NCI-H526 (cell line): ENCODE results near the gene MEX3A.
"Not testable (repeated sequence)": the region's sequence is repeated elsewhere in the genome, so short reads cannot be mapped to it uniquely, and the experiment has no call there.

Source experiments
- DNase-seq, 2 experiments: peaks; one replicate each; lab custom pipeline; 2025; lab: John Stamatoyannopoulos, UW

MEX3A gene

DNA sequence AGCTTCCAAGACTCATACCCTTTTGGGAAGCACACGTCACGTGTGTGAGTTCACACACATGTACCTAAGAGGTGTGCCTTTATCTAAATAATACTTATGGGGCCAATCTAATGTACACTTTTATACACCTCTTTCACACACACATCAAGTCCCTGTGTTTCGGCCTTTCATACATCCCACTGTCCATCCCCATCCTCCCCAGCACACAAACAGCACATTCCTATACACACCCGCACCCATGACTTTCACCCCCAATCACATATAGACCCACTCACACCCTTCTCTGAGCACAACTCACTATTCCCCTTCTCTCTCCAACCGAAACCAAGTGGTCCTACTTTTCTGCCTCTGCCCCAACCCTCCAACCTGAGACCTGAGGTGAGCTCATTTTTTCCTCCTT is 3.5 kb downstream of the MEX3A start:
- DNase-seq: no peak

DNA sequence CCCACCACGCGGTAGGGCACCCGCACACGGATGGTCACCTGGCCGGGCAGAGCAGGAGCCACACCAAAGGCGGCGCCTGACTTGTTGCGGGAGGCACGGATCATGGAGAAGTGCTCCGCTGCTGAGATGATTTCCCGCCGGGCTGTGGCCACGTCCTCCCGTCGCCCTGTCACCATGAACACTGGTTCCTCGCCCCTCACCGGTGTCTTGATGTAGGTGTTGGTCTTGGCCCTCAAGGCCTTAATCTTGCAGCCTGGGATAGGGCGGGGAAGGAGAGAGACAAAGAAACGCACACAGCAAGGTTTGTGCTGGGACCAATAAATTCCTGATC is 4.9 kb downstream of the MEX3A start:
- DNase-seq: no peak

DNA sequence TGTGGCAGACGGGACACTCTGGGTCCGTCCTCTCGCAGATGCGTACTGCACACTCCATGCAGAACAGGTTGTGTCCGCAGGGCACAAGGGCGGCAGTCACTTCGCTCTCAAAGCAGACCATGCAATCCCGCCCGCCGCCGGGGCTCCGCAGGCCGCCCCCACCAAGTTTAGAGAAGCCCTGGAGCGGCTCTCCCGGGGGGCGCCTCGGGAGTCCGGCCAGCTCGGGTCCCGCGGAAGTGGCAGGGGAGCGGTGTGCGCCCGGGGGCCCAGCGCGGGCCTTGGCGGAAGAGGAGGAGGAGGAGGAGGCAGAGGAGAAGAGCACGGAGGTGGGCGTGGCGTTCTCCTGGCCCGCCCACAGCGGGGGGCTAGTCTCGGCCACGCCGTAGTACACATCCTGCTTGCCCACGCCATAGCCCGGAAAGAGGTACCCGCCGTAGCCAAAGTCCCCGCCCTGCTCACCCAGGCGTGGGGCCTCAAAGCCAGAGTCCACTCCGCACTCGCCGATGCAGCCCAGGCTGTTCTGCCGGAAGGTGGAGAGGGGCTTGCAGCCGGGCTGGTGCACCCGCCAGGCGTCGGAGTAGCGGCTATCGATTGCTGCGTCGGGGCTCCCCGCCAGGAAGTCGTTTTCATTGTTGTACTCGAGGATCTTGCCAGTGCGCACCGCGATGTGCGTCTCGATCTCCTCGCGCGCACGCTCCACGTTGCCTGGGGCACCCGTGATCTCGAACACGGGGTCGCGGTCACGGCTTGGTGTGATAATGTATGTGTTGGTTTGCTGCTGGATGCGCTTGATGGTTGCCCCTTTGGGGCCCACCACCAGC is 5.4 kb downstream of the MEX3A start:
- no peak for DNase-seq

DNA sequence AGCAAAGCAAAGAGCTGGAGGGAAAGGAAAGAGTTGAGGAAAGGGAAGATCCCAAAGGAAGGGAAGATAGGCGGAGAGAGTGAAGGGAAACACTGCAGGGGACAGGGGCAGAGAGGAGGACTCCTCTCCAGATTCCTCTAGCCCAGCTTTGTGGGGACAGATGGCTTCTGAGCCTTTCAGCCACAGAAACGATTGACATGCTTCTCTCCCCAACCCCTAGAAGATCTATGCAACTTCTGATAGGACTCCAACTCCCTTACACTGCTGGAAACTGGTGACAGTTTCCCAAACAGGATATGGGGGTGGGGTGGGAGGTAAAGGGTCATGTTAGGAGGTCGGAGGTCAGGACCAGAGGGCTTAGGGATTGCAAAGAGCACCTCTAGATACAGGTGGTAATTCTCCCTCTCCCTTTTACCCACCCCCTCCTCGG is 6.5 kb downstream of the MEX3A start:
- no peak for DNase-seq

DNA sequence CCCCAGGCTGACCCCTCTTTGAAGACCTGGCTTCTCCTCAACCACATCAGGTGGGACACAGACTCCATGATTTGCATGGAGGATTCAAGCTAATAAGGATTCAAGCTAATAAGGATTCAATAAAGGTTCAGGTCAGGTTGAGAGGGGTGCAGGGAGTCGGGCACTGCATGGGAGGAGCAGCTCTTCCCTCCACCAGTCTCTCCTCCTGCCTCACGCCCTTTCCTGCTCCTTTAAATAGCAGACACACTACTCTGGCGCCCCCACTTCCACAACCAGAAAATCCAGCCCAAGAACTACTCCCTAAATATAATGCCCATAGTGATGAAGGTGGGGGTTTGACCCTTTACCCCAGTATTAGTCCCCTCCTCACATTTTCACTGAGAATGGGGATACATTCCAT is 7.1 kb downstream of the MEX3A start:
- no peak for DNase-seq

DNA sequence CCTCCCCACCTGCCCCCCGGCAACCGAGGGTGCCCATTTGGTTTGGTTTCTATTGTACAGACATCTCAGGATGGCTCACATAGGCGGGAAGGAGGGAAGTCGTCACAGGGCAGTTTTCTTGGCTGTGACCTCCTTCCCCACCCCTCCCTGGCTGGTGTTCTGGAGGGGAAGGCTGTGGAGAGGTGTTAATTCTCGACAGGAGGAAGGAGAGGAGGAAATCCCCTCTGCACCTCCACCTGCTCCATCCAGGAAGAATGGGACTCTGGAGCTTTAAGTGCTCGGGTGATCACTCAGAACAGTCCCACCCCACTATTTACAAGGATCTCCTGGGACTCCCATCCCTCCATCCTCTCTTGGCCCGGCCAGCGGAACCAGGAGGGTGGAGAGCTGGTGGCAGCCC is 7.6 kb downstream of the MEX3A start:
- no peak for DNase-seq

DNA sequence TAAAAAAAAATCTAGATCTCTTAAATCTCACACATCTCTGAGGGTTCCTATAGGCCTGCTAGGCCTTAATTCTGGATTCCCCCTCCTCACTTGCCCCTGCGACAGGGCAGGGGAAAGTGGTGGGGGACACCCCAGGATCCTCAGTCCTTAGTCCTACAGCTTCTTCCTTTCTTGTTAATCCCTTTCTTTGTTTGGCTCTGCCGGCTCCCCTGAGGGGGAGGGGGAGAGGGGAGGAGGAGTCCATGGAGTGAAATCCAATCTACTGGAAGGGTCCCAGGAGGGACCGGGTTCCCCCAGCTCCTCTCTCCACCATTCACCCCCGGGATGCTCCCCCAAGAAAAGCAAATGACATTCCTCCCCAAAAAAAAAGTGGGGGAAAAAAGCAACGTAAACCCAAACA is 8.5 kb downstream of the MEX3A start:
- no peak for DNase-seq

DNA sequence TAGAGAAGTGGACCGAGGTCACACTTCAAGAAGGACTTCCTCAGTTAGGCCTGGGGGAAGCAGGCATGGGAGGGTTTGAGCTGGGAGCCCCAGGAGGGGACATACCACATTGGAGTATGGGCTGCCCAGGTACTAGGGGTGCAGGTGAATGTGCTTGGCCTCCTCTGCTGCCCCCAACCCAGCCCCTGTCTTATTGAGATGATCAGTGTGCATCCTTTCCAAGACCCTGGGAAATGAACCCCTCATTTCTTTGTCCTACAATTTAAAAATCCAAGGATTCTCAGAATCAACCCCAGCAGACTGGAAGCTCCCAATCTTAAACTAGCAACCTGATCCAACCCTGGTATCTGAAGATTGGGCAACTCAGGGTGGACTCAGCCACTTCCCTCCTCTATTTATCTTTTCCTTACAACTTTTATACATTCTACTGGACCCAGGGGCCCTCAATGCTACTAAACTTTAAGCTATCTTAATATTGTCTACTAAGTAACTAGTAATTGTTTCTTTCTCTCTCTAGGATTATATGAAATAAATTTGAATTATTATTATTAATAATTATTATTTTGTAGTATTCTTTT is 9.1 kb downstream of the MEX3A start:
- DNase-seq: no peak

DNA sequence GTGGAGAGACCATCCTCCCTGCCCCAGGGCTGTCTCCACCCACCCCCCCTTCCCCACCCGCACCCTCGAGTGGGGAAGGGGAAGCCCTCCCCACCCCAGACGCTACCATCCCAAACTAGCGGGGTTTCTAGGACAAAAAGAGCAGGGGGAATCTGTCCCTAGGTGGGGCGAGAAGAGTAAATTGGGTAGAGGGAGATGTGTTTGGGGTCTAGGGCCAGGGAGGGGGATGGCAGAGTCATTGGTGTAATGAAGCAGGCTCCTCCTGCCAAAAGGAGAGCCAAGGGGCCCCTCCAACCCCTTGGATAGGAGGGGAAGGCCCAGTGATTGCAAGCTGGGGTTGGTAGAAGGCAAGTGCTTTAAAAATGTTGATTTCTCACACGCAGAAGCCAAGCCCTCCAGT is 10.0 kb downstream of the MEX3A start:
- DNase-seq: no peak

DNA sequence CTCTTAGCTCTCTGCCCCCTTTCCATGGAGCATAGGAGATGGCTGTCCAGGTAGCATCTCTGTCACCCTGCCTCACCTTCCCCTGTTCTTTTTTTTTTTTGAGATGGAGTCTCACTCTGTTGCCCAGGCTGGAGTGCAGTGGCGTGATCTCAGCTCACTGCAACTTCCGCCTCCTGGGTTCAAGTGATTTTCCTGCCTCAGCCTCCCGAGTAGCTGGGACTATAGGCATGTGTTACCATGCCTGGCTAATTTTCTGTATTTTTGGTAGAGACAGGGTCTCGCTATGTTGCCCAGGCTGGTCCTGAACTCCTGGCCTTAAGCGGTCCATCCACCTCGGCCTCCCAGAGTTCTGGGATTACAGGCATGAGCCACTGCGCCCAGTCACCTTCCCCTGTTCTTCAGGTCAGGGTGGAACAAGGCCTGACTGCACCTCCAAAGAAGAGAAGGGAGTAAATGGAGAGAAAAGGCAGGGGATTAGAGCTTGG is 10.9 kb downstream of the MEX3A start:
- not testable (repeated sequence) for DNase-seq

DNA sequence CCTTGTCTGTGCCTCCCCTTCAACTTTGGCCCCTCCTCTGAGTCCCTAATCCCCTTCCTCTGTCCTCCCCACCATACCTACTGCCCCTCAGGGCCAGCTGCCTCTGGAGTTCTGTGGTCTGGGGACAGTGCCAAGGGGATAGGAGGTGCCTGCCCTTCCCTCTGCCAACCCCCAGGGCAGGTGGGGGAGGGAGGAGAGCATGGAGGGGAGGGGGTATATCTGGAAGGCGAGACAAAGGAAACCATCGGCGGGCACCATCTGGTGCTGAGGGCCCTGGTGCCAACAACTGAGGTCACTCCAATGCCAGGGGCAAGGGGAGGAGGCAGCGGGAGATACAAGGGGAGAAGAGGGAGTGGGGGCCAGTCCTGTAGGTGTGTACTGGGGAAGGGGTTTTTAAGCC is 11.7 kb downstream of the MEX3A start:
- no peak for DNase-seq

DNA sequence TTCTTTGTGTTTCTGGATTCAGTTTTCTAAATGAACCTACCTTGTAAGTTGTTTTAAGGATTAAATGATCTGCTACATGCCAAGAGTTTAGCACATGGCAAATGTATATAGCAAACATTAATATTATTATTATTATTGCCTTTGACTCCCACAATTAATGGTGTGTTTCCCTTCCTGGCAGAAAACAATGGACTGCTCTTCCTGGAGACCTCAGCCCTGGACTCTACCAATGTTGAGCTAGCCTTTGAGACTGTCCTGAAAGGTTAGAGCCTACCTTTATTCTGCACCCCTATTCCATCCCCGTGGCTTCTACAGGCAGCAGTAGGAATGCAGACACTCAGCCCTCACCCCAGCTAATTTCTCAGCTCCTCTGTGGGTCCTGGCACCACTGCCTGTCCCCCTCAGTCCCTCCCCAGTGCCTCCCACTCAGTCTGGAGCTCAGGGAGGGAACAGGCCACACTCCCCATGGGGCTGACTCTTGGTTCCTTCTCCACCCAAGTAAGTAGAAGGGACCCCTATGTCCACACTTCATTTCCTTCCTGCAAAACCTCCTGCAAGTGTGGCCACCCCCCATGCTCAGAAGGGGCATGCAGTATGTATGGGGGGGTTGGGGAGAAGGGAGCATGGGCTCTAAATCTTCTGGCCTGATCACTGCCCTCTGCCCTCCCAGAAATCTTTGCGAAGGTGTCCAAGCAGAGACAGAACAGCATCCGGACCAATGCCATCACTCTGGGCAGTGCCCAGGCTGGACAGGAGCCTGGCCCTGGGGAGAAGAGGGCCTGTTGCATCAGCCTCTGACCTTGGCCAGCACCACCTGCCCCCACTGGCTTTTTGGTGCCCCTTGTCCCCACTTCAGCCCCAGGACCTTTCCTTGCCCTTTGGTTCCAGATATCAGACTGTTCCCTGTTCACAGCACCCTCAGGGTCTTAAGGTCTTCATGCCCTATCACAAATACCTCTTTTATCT is 12.5 kb downstream of the MEX3A start:
- no peak for DNase-seq

DNA sequence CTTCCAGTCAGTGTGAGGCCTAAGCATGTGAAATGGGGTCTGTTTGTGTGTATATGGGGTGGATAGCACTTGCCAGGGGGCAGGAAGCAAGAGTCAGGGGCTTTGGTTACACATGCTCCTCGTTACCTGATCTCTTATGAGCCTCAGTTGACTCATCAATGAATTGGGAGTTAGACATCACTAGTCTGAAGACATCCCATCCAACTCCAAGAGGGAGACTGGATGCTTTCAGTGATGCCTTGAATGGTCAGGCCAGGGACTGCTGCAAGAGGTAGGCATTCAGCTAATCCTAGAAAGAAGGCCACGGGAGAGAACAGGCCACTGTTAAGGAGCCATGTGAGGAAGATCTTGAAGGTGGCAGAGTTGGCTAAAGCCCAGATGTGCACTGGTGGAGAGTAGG is 15.0 kb downstream of the MEX3A start:
- DNase-seq: no peak

DNA sequence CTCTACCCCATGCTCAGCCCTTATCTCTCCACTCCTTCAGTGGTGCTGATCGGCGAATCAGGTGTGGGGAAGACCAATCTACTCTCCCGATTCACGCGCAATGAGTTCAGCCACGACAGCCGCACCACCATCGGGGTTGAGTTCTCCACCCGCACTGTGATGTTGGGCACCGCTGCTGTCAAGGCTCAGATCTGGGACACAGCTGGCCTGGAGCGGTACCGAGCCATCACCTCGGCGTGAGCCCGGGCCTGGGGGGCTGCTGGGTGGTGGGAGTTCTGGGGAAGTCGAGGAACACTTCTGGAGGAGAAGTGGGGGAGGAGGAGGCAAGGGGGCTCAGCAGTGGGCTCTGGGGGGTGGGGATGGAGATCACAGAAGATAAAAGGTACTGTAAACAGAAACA is 16.4 kb downstream of the MEX3A start:
- no peak for DNase-seq

DNA sequence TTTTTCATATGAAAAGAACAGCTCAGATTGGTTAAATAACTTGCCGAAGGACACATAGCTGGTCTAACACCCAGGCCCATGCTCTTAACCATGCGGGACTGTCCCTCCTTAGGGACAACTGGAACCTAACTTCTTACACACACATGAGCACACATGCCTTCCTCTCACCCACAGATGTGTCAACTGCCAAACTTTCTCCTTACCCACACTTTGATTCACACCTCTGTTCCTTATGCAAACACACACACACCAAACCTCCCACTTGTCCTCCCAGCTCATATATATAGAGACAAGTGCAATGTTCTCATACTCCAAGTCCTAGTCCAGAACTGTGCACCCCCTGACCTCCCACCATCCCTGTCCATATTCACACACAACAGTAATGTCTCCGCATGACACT is 17.1 kb downstream of the MEX3A start:
- DNase-seq: no peak

DNA sequence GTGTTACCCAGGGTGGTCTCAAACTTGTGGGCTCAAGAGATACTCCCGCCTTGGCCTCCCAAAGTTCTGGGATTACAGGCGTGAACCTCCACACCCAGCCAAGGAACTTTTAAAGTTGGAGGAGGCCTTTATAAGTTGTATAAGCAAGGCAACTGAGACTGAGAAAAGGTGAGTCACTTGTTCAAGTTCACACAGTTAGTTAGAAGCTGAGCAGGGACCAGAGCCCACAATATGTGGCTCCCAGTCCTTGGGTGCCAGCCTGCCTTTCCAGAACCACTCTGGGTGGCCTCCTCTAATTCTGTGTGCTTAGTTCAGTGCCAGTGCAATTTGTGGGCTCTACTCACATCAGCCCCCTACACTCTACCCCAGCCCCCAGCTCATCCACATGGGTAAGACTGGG is 17.6 kb downstream of the MEX3A start:
- DNase-seq: no peak

DNA sequence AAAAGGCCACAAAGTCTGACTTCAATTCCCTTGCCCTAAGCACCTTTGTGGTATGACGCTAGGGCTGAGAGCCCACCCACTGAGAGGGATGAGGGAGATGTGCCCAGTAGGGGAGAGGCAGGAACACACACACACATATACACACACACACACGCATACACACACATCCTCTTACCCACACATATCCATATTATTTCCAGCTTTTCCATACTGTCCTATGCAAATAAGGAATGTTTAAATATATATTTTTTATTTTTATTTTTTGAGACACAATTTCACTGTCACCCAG is 18.3 kb downstream of the MEX3A start:
- no peak for DNase-seq

DNA sequence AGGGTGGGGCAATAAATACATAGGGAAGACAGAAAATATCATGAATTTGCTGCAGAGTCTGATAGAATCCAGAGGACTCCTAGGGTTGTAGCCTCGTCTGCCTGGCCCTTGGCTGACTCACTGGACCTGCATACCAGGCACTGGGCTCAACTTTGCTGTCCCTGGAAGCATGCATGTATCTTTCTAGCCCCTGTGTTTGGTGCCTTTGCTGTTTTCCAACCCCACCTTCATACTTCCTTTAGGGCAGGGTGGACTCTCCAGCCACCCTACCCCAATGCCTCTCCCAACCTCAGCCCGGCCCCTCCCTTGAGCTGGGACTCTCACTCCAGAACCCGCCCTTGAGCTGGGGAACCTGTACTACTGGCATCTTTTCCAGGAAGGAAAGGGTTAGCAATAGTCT is 20.1 kb downstream of the MEX3A start:
- no peak for DNase-seq

DNA sequence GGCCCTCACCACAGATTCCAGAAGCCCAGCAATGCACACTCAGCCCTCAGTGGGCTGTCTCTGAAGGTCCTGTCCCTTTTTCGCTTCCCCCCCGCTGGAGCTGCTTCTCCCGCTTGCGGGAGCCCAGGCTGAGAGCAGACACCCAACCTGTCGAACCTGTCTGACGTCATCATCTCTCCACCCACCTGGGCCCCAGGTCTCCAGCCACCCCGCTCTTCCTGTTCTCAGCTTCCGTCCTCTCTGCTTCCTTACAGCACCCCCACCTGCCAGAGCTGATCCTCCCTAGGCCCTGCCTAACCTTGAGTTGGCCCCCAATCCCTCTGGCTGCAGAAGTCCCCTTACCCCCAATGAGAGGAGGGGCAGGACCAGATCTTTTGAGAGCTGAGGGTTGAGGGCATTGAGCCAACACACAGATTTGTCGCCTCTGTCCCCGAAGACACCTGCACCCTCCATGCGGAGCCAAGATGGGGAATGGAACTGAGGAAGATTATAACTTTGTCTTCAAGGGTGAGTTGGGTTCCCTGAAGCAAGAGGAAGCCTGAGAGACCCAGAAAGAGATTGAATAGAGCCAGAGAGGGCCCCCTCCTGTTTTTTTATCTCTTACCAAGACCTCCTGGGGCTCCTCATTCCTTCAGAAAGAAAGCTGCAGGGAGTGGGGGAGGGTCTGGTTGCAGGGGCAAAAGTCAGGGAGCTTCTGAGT is 21.2 kb downstream of the MEX3A start, which contains the start of gene RAB25:
RAB25 (plus strand) TSS at position 224 of the 700 bp plus-strand sequence; CDS start at position 465, 241 bp downstream.
- peak; percentile 89 to 98 for DNase-seq

DNA sequence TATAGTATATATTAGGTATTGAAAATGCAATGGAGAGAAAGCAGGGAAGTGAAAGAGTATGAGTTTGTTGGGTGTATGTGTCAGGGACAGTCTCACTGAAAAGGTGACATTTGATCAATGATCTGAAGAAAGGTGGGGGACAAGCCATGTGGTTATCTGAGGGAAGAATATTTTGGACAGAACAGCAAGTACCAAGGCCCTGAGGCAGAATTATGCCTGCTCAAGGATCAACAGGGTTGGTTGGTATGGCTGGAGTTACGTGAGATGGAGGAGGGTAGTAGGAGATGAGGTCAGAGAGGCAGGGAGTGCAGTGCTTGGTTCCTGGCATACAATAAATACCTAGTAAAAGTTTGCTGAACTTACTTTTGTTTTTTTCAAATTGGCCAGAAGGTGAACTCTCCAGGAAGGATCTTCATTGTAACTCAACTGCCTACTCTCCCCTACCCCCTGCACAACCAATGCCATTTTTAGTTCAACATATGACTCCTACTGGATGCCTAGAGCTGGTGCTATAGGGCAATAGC is 25.9 kb downstream of the MEX3A start:
- DNase-seq: no peak

DNA sequence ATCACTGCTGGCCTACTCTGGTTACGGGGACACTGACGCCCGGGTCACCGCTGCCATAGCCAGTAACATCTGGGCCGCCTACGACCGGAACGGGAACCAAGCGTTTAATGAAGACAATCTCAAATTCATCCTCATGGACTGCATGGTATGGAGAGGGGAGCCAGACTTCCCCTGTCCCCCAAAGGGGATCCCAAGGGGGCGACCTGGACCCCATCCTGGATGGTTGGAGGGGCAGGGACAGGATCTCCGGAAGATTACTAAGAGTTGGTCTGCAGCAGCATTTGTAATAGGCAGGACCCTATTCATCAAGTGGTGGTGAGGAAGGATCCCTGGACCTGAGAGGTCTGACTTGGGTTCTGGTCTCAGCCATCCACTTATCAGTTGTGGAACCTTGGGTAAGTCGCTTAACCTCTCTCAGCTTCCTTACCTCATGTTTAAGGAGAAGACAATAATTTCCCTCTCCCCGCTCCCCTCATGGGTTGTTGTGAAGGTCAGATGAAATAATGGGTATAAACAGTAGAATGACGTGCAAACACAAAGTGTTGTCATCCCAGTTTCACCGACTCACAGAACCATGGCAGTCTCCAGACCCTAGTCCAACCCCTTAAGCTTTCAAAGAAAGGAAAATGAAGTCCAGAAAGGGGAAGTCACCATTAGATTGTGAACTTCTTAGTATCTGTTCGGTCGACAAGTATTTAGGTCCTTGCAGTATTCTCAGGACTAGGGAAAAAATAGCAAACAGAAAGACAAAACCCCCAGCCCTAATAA is 26.8 kb downstream of the MEX3A start:
- DNase-seq: no peak
